ENCODE results near the gene PYGL. TPM values are rescaled to one million over a fixed set of nuclear protein-coding genes. Genes with fewer than 3 reads are reported as not detected.

Gene PYGL
- total RNA-seq, 1 donor = 123 TPM

GRCh38 chr14:50871914-50872732 lies 72.2 kb downstream of the PYGL start, which contains the start of gene ABHD12B:
ABHD12B (plus strand) TSS chr14:50872053; CDS start chr14:50872175, 122 bp downstream.
- DNase-seq (ENCODE audit: insufficient read length, low spot score, missing footprints) = peak; percentile 86
- H3K4me3 ChIP-seq (ENCODE audit: insufficient read depth, low read length) = peak within 1 kb of the TSS; percentile 50
- no peaks in the 10 kb centered on the region for H4K20me1 ChIP-seq (ENCODE audit: insufficient read depth, low read length)
- peak within 1 kb of the TSS; percentile 12 for H2AFZ ChIP-seq (ENCODE audit: low read length)
- H3K4me1 ChIP-seq (ENCODE audit: insufficient read depth, low read length) = peaks cover 5% of the 10 kb centered on the region
- TF ChIP-seq CTCF (IDR thresholded peaks at IDR 0.05; ENCODE audit: extremely low read depth, low read depth, low read length) = no peak
- no peaks in the 10 kb centered on the region for H3K9me3 ChIP-seq (ENCODE audit: low read depth, low read length)
- H3K4me2 ChIP-seq (ENCODE audit: insufficient read depth, low read length) = peak within 1 kb of the TSS; percentile 57
- peaks cover 60% of the 10 kb centered on the region for H3K27me3 ChIP-seq (ENCODE audit: insufficient read depth, low read length)
- H3K27ac ChIP-seq (ENCODE audit: low read depth, low read length) = no peak within 1 kb of the TSS
- H3K36me3 ChIP-seq (ENCODE audit: insufficient read depth, low read length) = no peaks in the 10 kb centered on the region
- H3K79me2 ChIP-seq (ENCODE audit: insufficient read depth, low read length) = no peaks in the 10 kb centered on the region

- H3K79me2 ChIP-seq (ENCODE audit: insufficient read depth, low read length) = no peaks in the 10 kb centered on the region
- DNase-seq (ENCODE audit: insufficient read length, low spot score, missing footprints) = no peak
- no peak overlapping the region for H3K4me3 ChIP-seq (ENCODE audit: insufficient read depth, low read length)
- H2AFZ ChIP-seq (ENCODE audit: low read length) = no peak overlapping the region
- no peak overlapping the region for H3K4me2 ChIP-seq (ENCODE audit: insufficient read depth, low read length)
- no peak overlapping the region for H3K27ac ChIP-seq (ENCODE audit: low read depth, low read length)
- no peaks in the 10 kb centered on the region for H4K20me1 ChIP-seq (ENCODE audit: insufficient read depth, low read length)
- no peaks in the 10 kb centered on the region for H3K36me3 ChIP-seq (ENCODE audit: insufficient read depth, low read length)
- TF ChIP-seq CTCF (IDR thresholded peaks at IDR 0.05; ENCODE audit: extremely low read depth, low read depth, low read length) = no peak
- H3K9me3 ChIP-seq (ENCODE audit: low read depth, low read length) = no peaks in the 10 kb centered on the region
- H3K4me1 ChIP-seq (ENCODE audit: insufficient read depth, low read length) = peaks cover 5% of the 10 kb centered on the region
- H3K27me3 ChIP-seq (ENCODE audit: insufficient read depth, low read length) = peaks cover 59% of the 10 kb centered on the region
These were observed 73.1 kb downstream of the PYGL start for GRCh38 chr14:50871228-50871627.

GRCh38 chr14:50865391-50866076 lies 78.7 kb downstream of the PYGL start:
- no peaks in the 10 kb centered on the region for H3K79me2 ChIP-seq (ENCODE audit: insufficient read depth, low read length)
- H3K9me3 ChIP-seq (ENCODE audit: low read depth, low read length) = no peaks in the 10 kb centered on the region
- H3K27me3 ChIP-seq (ENCODE audit: insufficient read depth, low read length) = peaks cover 27% of the 10 kb centered on the region
- DNase-seq (ENCODE audit: insufficient read length, low spot score, missing footprints) = no peak
- no peak for TF ChIP-seq CTCF (IDR thresholded peaks at IDR 0.05; ENCODE audit: extremely low read depth, low read depth, low read length)
- H3K27ac ChIP-seq (ENCODE audit: low read depth, low read length) = no peak overlapping the region
- no peak overlapping the region for H3K4me3 ChIP-seq (ENCODE audit: insufficient read depth, low read length)
- H3K36me3 ChIP-seq (ENCODE audit: insufficient read depth, low read length) = no peaks in the 10 kb centered on the region
- no peak overlapping the region for H2AFZ ChIP-seq (ENCODE audit: low read length)
- H3K4me1 ChIP-seq (ENCODE audit: insufficient read depth, low read length) = no peaks in the 10 kb centered on the region
- H4K20me1 ChIP-seq (ENCODE audit: insufficient read depth, low read length) = no peaks in the 10 kb centered on the region
- H3K4me2 ChIP-seq (ENCODE audit: insufficient read depth, low read length) = no peak overlapping the region

- no peak overlapping the region for H2AFZ ChIP-seq (ENCODE audit: low read length)
- H3K4me3 ChIP-seq (ENCODE audit: insufficient read depth, low read length) = no peak overlapping the region
- H4K20me1 ChIP-seq (ENCODE audit: insufficient read depth, low read length) = no peaks in the 10 kb centered on the region
- H3K36me3 ChIP-seq (ENCODE audit: insufficient read depth, low read length) = no peaks in the 10 kb centered on the region
- no peaks in the 10 kb centered on the region for H3K4me1 ChIP-seq (ENCODE audit: insufficient read depth, low read length)
- H3K4me2 ChIP-seq (ENCODE audit: insufficient read depth, low read length) = no peak overlapping the region
- H3K27ac ChIP-seq (ENCODE audit: low read depth, low read length) = no peak overlapping the region
- peaks cover 21% of the 10 kb centered on the region for H3K27me3 ChIP-seq (ENCODE audit: insufficient read depth, low read length)
- H3K79me2 ChIP-seq (ENCODE audit: insufficient read depth, low read length) = no peaks in the 10 kb centered on the region
- H3K9me3 ChIP-seq (ENCODE audit: low read depth, low read length) = no peaks in the 10 kb centered on the region
- TF ChIP-seq CTCF (IDR thresholded peaks at IDR 0.05; ENCODE audit: extremely low read depth, low read depth, low read length) = no peak
- DNase-seq (ENCODE audit: insufficient read length, low spot score, missing footprints) = peak; percentile 41
These were observed 79.3 kb downstream of the PYGL start for GRCh38 chr14:50864946-50865345.
